HK-2 (cell line): ENCODE data around the gene BAHD1.

Experiments used
- DNase-seq: peaks from one replicate; pipeline ENCODE4 v3.0.0-alpha.2; 2018; ENCODE audit not compliant: unreplicated experiment

BAHD1 gene

DNA sequence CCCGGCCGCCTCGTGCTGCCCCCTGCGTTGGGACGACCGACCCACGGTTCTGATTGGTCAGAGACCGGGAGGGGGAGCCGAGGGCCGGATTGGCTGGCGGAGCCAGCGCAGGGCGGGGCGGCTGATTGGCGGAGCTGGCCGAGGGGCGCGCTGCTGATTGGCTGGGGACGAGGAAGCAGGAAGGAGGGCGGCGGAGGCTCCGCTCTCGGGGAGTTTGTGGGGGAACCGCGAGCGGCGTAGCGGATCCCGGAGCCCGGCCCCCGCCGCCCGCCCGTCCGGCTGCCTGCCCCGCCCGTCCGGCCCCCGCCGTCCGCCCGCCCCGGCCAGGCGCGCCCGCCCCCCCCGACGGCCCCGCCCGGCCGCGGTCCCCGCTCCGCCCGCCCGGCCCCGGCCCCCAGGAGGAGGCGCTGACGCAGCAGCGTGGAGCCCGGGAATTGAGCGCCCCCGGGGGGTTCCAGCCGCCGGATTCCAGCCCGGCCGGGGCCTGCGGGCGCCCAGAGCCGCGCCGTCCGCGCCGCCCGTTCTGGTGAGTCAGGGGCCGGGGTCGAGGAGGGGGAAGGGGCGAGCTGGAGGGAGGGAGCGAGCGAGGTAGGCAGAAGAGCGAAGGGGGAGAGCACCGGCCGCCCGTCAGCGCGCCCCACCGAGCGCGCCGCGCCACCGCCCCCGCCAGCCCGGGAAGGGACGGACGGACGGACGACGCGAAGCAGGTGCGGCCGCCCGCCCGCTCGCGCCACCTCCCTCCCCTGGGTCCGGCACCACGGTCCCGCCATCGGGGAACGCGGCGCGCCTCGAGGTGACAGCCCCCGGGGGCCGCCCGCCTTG, at the start of gene BAHD1:
Gene BAHD1, plus strand, starts transcription at position 211 of the 822 bp plus-strand sequence. CDS start 17,512 bp downstream, outside the sequence.
- DNase-seq, result peak; percentile 94

DNA sequence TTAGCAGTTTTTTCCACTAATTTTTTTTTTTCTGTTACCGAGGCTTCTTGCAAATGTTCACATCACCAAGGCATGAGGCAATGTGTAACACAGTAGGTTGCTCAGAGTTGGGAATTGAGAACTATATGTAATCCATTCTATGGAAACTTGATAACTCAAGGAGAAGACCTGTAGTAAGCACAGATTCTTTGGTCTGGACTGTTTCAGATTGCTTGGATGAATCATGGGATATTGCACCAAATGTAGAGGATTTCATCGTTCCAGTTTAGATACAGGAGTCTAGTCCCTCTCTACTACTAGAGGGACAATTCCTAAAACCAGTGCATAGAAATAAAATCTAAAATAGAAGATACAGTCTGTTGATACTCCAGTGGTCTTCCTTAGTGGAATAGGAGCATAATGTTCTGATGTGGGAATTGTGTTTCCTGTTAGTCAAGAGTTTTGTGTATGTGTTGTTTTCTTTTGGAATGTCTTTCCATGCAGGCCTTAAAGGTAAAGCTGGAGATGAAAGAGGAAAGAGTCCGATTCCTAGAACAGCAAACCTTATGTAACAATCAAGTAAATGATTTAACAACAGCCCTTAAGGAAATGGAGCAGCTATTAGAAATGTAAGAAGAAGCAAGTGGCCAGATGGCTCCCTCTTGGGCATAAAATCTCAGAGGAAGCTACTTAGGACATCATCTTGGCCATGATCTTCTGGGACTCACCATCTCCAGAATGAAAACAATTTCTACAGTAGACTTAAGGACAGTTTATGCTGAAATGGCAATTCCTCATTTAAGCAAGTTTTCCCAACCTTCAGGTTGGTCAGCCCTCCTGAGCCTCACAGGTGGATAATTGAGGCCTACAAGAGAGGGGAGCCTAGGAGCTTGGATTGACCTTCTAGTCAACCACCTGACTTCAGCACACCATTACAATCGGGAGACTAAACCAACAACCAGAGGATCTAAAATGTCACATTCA, 47.5 kb upstream of the BAHD1 start:
- no peak for DNase-seq

DNA sequence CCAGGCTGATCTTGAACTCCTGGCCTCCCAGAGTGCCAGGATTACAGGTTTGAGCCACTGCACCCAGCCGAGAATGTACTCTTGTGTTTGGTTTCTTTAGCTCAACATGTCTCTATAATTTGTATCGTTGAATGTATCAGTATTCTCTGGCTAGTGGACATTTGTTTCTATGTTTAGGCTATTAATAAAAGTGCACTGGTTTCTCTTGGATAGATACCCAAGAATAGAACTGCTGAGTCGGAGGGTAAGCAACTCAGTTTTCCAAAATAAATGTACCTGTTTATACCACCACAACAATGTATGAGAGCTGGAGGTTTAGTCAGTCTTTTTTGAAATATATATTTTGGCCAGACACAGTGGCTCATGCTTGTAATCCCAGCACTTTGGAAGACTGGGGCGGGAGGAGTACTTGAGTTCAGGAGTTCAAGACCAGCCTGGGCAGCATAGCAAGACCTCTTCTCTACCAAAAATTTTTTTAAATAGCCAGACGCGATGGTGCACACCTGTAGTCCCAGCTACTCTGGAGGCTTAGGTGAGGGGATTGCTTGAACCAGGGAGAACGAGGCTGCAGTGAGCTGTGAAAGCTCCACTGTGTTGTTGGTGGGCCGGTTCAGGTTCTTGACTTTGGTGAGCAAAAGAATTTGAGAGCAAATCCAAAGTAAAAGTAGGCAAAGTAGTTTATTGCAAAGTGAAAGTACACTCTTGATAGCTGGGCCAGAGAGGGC, 42.9 kb upstream of the BAHD1 start:
- DNase-seq, result no peak

DNA sequence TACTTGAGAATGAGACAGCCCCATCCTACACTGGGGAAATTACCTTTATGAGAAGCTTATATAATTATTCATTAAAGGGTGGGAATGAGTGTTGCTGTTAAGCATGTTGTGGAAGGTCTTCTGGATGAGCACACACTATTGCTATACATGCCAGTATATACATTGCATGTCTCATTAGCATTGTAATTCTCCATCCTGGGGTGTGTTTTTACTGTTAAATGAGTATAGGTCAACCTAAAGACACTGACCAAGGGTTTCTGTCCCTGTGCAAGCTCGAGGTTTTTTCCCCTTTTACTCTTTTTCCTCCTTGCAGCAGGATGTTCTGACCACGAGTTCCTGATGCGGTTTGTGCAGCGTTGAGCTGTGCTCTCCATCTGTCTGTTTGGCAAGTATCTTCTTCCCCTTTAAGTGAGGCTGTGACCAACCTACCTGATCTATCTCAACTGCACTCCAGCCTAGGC, 42.3 kb upstream of the BAHD1 start:
- DNase-seq, result no peak

DNA sequence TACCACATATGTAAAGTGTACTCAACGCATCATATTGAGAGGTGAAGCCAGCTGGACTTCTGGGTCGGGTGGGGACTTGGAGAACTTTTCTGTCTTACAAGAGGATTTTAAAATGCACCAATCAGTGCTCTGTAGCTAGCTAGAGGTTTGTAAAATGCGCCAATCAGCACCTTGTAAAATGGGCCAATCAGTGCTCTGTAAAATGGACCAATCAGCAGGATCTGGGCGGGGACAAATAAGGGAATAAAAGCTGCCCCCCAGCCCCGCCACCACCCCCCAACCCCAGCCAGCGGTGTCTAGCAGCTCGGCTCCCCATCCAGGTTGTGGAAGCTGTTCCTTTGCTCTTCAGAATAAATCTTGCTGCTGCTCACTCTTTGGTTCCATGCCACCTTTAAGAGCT, 41.4 kb upstream of the BAHD1 start:
- DNase-seq, result no peak

DNA sequence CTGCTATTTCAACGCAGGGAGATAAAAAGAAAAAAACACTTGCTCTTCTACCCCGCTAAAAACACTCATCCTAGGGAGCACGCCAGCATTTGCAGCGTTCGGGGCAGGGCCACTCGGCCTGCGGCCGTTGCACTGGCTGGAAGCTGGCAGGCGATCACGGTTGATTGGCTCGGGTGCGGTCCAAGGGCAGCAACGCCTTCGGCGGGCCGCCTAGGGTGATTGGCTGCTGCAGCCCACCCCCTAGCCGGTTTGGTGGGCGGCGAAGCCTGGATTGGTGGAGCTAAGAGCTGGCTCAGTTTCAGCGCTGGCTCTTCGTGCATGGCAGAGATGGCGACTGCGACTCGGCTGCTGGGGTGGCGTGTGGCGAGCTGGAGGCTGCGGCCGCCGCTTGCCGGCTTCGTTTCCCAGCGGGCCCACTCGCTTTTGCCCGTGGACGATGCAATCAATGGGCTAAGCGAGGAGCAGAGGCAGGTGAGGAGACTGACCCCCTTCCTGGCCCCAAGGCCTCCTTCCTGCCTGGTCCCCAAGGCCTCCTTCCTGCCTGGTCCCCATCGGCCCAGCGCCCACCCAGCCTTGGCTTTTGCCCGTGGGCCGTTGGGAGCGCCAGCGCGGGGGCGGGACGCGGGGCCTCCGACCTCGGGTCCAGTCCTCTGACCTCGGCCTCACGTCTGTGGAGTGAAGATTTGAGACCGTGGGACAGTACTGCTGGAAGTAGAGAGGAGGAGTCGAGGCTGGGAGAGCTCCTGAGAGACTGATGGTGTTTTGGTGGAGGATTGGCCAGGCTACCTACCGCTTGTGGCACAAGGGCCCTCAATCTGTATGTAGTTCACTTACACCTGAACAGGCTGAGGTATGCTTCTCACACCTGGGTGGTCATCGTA, 35.0 kb upstream of the BAHD1 start, which contains the start of gene IVD:
Gene IVD, plus strand, starts transcription at position 295 of the 881 bp plus-strand sequence. Its CDS starts 33 bp downstream, at position 328.
- DNase-seq, result peak; percentile 91

DNA sequence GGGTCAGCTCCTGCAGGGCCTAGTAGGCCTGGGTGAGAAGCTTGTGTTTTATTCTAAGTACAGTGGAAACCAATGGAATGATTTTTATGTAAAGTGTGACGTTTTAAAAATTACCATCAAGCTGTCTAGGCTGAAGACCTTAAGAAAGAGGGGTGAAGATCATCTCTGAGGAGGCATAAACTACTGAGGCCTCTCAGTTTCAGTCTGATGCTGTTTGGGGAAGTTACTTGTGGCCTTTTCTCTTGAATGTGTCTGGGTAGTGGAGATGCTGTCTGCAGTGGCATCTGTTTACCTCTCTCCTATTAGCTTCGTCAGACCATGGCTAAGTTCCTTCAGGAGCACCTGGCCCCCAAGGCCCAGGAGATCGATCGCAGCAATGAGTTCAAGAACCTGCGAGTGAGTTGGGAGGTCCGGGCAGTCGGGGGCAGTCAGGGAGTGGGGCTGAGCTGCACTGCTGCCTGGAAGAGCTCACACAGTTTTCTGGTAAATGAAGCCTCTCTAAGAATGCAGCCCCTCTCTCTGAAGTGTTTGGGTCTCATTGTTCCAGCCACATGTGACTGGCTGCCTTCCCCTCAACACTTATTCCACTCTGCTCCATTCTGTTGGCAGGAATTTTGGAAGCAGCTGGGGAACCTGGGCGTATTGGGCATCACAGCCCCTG, 33.3 kb upstream of the BAHD1 start:
- DNase-seq, result no peak

DNA sequence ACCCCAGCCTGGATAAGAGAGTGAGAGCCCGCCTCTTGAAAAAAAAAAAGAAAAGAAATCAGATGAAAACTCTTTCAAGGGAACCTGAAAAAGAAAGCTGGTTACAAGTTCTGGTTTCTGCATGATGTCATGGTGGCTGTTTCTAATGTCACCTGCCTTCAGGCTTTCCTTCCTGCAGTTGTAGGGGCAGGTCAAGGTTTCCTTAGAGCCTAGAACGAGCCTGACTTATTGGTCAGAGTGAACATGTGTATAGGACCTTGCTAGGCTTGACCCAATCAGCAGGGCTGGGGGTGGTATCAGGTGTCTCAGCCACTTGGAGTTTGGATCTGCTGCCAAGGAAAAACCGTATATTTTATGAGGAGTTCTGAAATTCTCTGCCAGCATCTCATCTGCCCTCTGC, 31.4 kb upstream of the BAHD1 start:
- no peak for DNase-seq

DNA sequence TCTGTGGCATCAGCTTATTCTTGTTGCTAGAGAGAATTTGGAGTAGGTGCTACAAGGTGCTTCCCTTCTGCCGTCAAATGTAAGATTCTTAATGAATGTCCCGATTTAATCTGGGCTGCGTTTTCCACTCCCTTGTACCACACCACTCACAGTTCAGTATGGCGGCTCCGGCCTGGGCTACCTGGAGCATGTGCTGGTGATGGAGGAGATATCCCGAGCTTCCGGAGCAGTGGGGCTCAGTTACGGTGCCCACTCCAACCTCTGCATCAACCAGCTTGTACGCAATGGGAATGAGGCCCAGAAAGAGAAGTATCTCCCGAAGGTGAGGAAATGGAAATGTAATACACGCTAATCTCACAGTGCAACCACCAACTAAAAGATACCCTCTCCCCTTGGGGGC, 30.3 kb upstream of the BAHD1 start:
- DNase-seq, result no peak

DNA sequence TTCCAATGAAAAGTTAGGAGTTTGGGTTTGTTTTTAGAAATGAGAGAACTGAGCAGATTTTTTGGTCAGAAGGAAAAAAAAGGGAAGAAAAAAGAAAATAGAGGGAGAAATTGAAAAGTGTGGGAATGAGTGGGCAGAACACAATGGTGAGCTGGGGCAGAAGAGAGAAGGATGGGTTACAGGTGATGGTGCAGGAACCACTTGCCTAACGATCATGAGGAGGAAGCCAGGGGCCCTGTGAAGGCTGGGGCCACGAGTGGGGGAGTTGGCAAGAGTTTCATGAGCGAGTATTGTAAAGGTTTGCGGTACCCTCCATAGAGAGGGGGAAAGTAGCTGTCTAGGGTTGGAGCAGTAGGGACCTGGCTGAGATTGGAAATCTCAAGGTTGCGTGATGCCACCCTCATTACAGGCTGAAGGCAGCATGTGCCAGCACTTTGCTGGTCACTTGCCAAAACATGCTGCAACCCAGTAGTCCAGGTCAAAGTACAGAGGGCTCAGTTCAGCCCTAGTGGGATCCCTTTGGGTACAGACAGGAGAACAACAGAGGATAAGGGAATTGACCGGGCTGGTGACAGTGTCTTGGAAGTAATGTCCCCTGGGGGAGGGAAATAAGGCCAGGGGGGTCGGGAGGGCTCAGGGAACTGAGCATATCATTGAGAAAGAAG, 28.5 kb upstream of the BAHD1 start:
- DNase-seq, result no peak

DNA sequence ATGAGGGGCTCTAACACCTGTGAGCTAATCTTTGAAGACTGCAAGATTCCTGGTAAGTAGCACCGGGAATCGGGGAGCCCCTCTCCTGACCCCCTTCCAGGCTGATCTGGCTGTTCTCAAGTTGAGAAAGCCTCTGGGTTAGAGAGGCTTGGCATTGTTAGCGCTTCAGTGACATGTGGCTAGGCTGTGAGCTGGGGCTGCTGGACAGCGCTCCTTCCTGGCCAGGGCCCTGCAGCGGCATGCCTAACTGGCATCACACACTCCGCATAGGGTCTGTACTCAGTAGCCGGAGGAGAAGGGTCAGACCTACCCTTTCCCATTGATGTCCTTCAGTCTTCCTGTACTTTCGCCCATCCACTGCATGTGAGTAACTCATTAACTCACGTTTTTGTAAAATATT, 27.7 kb upstream of the BAHD1 start:
- no peak for DNase-seq

DNA sequence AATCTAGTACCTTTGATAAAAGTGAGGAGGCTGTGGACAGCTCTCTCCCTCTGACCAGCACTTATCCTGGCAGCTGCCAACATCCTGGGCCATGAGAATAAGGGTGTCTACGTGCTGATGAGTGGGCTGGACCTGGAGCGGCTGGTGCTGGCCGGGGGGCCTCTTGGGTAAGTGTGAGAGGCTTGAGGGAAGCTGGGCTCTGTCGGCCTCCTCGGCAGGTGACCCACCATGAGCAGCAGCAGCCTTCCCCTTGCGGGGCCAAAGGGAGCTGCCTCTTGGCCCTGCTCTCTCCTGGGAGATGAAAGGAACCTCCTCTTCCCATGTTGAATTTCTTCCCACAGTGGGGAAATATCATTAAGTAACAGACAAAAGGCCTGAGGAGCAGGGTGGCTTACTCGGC, 25.9 kb upstream of the BAHD1 start:
- no peak for DNase-seq

DNA sequence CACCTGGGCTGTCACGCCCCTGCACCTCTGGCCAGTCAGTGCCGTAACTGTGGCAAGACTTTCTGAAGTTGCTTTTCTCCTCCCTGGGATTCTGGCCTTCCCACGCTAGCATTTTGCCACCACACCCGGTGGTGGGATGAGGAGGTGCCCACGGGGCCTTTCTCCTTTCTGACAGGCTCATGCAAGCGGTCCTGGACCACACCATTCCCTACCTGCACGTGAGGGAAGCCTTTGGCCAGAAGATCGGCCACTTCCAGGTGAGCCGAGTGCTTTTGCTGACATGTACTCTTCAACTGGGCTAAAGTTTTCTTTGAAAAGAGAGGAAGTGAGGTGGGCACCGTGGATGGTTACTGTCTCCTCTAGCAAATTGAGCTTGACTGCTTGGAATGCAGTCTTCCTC, 25.5 kb upstream of the BAHD1 start:
- no peak for DNase-seq

DNA sequence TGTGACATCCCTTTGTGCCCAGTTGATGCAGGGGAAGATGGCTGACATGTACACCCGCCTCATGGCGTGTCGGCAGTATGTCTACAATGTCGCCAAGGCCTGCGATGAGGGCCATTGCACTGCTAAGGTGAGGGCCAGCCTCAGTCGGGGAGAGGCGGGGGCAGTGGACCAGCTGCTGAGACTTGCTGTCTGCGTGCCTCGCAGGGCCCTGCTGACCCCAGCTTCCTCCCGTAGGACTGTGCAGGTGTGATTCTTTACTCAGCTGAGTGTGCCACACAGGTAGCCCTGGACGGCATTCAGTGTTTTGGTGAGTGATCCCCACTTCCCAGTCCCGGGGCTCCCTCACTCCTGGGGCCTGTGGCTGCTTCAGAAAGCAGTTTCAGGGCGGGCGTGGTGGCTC, 24.7 kb upstream of the BAHD1 start:
- no peak for DNase-seq

DNA sequence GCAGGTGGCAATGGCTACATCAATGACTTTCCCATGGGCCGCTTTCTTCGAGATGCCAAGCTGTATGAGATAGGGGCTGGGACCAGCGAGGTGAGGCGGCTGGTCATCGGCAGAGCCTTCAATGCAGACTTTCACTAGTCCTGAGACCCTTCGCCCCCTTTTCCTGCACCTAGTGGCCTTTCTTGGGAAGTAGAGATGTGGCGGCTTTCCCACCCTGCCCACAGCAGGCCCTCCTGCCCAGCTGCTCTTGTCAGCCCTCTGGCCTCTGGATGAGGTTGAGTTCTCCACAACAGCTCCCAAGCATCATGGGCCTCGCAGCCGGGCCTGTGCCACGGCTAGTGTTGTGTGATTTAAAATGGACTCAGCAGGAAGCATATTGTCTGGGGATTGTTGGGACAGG, 22.6 kb upstream of the BAHD1 start:
- DNase-seq, result no peak

DNA sequence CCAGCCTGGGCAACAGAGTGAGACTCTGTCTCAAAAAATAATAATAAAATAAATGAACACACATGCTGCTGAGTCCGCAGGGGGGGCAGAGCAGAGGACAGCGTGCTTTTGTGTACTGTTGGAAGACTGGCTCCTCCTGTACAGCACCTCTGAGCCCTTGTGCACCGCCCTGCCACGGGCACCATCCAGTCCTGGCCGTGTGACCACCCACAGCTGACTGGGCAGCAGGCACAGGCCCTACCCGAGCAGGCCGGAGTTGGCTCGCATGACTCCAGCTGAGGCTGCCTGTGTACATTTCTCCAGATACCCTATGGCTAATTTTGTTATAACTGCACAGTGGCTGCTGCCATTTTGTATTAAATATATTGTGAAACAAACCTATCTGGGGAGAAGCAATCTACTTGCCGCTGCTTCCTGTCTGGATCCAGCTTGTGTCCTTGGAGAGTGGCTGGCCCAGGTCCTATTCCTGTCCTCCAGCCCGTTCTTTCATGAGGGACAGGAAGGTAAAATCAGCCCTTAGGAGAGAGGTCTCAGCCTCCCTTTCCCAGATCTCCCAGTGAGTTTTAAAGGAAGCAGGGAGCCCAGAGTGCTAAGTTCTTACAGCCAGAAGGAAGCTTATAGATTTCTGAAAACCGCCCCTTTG, 20.6 kb upstream of the BAHD1 start:
- DNase-seq, result no peak

DNA sequence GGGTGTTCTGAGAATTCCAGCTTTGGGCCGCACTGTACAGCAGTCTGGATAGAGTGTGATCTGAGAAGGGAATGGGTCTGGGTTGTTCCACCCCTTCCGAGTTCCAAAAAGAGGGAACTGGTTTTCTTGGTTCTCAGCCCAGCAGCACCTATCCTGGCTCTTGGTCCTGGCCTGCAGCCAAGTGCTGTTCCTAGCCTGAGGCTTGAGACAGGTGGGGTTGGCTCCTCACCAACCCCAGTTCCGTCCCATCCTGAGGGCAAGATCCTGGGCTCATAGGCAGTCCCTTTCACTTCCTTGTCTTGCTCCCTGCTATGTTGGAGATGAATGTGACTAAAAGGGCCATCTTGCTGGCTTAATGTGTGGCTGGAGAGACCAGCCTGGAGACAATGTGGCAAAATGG, 20.0 kb upstream of the BAHD1 start:
- no peak for DNase-seq

DNA sequence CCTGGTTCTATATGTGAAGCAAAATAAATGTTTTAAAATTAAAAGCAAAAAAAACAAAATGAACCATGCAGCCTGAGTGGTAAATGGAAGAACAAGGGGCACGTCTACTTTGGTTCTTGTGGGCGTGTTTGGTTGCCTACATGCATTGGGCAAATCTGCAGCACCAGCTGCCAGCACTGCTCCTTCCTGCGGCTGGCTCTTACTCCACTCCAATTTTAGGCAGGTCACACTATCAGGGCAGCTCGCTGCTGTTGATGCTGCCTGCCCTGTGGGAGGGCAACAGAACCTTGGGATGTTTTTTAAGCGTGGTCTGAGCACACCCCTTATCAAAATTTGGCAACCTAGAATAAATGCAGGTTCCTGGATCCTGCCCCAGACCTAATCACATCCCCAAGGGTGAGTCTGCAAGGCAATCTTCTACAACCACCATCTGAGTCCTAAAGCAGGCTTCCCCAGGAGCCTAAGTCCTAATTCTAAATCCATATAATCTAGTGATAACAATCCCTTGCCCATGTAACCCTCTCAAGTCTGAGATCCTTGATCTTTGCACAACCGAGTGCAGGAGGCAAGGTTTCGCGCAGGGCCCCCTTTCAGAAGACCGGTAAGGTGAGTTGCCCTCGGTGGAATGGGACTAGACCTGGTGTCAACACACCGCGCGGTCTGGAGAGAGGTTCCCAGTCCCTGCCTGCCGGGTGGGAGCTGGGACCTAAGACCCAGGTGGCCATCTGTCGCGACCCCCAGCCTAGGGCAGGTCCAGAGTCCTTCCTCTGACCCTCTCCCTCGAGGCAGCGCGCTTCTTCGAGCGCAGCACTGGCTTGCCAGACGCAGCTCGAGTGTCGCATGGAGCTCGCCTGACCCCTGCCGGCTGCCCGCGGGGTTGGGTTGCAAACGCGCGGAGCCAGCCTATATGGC, 19.3 kb upstream of the BAHD1 start:
- DNase-seq, result no peak
